ENCODE data around the gene SIRT5. TPM values are rescaled to one million over a fixed set of nuclear protein-coding genes. Genes with fewer than 3 reads are reported as not detected.

SIRT5 gene
- total and polyA plus RNA-seq, 2 donors from 2014 or later, result 12.0 to 16.8 TPM

GRCh38 chr6:13663986-13664385 is 89.6 kb downstream of the SIRT5 start:
- Histone ChIP-seq H3K9me3 (ENCODE audit: control insufficient read depth in 2 of 3, insufficient read depth in 1 of 3, low read length in 3 of 3) (no peaks in the 10 kb centered on the region), H3K36me3 (ENCODE audit: control insufficient read depth in 2 of 3, insufficient read depth in 3 of 3, low read length in 3 of 3) (no peaks in the 10 kb centered on the region), H3K4me3 (ENCODE audit: low read length in 3 of 3) (no peak overlapping the region), H3K27me3 (ENCODE audit: control insufficient read depth, insufficient read depth, low read length) (no peaks in the 10 kb centered on the region), H3K9ac (ENCODE audit: low read length in 3 of 3) (no peak overlapping the region), H3K27ac (ENCODE audit: low read depth in 2 of 2, low read length in 2 of 2) (no peak overlapping the region), H3K4me1 (ENCODE audit: control insufficient read depth in 2 of 3, insufficient read depth in 2 of 3, low read depth in 1 of 3, low read length in 3 of 3) (no peaks in the 10 kb centered on the region)
- TF ChIP-seq CTCF (IDR thresholded peaks at IDR 0.05; ENCODE audit: borderline replicate concordance, extremely low read depth, insufficient read depth), result no peak
- DNase-seq (no peak), FAIRE-seq (no peak)
- intact Hi-C loops (cut with DNase I), result no loop called here

Other genes with a start within 250 kb of the SIRT5 start
- gene TBC1D7, start 246.1 kb upstream of the SIRT5 start, total RNA-seq, result 12.9 TPM
- 39.4 TPM for gene TBC1D7, start 246.1 kb upstream of the SIRT5 start, polyA plus RNA-seq (ENCODE audit: insufficient read depth, low read depth, low replicate concordance)
- 14.6 TPM for gene GFOD1, start 87.0 kb upstream of the SIRT5 start, total RNA-seq
- gene GFOD1, start 87.0 kb upstream of the SIRT5 start, polyA plus RNA-seq (ENCODE audit: insufficient read depth, low read depth, low replicate concordance), result 2.1 TPM
- 65.1 TPM for gene NOL7, start 40.7 kb downstream of the SIRT5 start, total RNA-seq
- gene NOL7, start 40.7 kb downstream of the SIRT5 start, polyA plus RNA-seq (ENCODE audit: insufficient read depth, low read depth, low replicate concordance), result 71.5 TPM
- gene RANBP9, start 137.2 kb downstream of the SIRT5 start, total RNA-seq, result 29.0 TPM
- gene RANBP9, start 137.2 kb downstream of the SIRT5 start, polyA plus RNA-seq (ENCODE audit: insufficient read depth, low read depth, low replicate concordance), result 16.4 TPM
- gene MCUR1, start 240.0 kb downstream of the SIRT5 start, total RNA-seq, result 24.1 TPM
- 39.8 TPM for gene MCUR1, start 240.0 kb downstream of the SIRT5 start, polyA plus RNA-seq (ENCODE audit: insufficient read depth, low read depth, low replicate concordance)